K562 (cell line): Measurements from ENCODE around the gene LYPD5. TPM values are rescaled to one million over a fixed set of nuclear protein-coding genes. Genes with fewer than 3 reads are reported as not detected.

Experiments used
- GATAD2B ChIP-seq: fragments of 450-650 bp; IDR thresholded peaks from 2 replicates; pipeline ENCODE4 v1.6.1; 2017; ENCODE audit warnings: mild to moderate bottlenecking, borderline replicate concordance
- NBN ChIP-seq: fragments of 450-650 bp; IDR thresholded peaks from 2 replicates; pipeline ENCODE4 v1.6.1; 2016; ENCODE audit warnings: low read depth, mild to moderate bottlenecking
- POLR2G ChIP-seq: fragments of 200-400 bp; formaldehyde crosslinking; IDR thresholded peaks from 2 replicates; pipeline ENCODE4 v1.6.1; 2017; ENCODE audit warnings: low read depth, mild to moderate bottlenecking, antibody characterized with exemption, low read length, moderate library complexity
- TEAD1 ChIP-seq, 2 experiments: fragments of 450-650 bp in 1 of 2; sonication (generic) in 1 of 2; formaldehyde crosslinking; IDR thresholded peaks; 2 replicates each; pipeline versions ENCODE4 v1.4.0 to v1.8.0; 2020 to 2022; ENCODE audit warnings: mild to moderate bottlenecking in 2 of 2, missing genetic modification reagents in 1 of 2
- TFAM ChIP-seq: fragments of 250-450 bp; sonication (Bioruptor Pico); conservative IDR thresholded peaks from 2 replicates; pipeline ENCODE4 v1.5.0; 2021; ENCODE audit warnings: mild to moderate bottlenecking, moderate library complexity
- YY1 ChIP-seq, 3 experiments: IDR thresholded peaks; 2 replicates each; pipeline ENCODE4 v1.6.1; 2011; ENCODE audit warnings: low read length in 2 of 3, mild to moderate bottlenecking in 2 of 3, moderate library complexity in 2 of 3, borderline replicate concordance in 1 of 3, control low read depth in 1 of 3, low read depth in 1 of 3; ENCODE audit not compliant: insufficient read depth in 3 of 3, insufficient replicate concordance in 2 of 3, control insufficient read depth in 1 of 3, insufficient read length in 1 of 3; ENCODE audit errors: extremely low read depth in 1 of 3
- ZFPM2 ChIP-seq: fragments of 250-450 bp; sonication (Bioruptor Pico); IDR thresholded peaks from 2 replicates; pipeline ENCODE4 v1.5.1; 2022; ENCODE audit warnings: mild to moderate bottlenecking
- ZFX ChIP-seq: sonication (generic); formaldehyde crosslinking; IDR thresholded peaks from 2 replicates; pipeline ENCODE4 v1.8.0; 2022; ENCODE audit warnings: mild to moderate bottlenecking, missing genetic modification reagents, moderate library complexity
- ZNF41 ChIP-seq: fragments of 250-450 bp; sonication (Bioruptor Pico); conservative IDR thresholded peaks from 2 replicates; pipeline ENCODE4 v1.4.0; 2020; ENCODE audit warnings: mild to moderate bottlenecking
- polyA plus RNA-seq, 8 experiments: library from polyadenylated mRNA; depleted of rRNA in 4 of 8; stranded (reverse) in 5 of 8; unstranded in 3 of 8; fragments of >200 nt; fragmentation: Nextera tagmentation in 2 of 8; fragmentation: Illumina TruSeq in 1 of 8; extraction: Ambion mirVana in 2 of 8; extraction: Trizol in 1 of 8; gene quantifications; 2 replicates each; pipeline versions ENCODE4 v1.2.1 to v1.2.3, GENCODE V29; 2011 to 2014; ENCODE audit warnings: inconsistent platforms in 1 of 8, missing spikeins in 1 of 8
- total RNA-seq, 7 experiments: library from RNA; depleted of rRNA in 6 of 7; stranded (reverse); fragments of >200 nt in 6 of 7; fragmentation: Illumina TruSeq in 2 of 7; extraction: Trizol in 2 of 7; gene quantifications; 2 replicates each; pipeline versions ENCODE4 v1.2.1 to v1.2.3, GENCODE V29; 2011 to 2021; ENCODE audit warnings: low replicate concordance in 1 of 7
- TF ChIP-seq, protein P1 (sequence below): fragments of 200-800 bp; sonication (Bioruptor generic); IDR thresholded peaks from 2 replicates; pipeline ENCODE4 v1.6.1; 2017; ENCODE audit warnings: missing genetic modification characterization, missing compliant biosample characterization

Gene LYPD5
- total and polyA plus RNA-seq, 9 of the 15 experiments (the other 6 are each of a cell fraction or from before 2014, with no cell fraction given), result 0.03 to 0.22 (median 0.10) TPM; not detected in 3

DNA sequence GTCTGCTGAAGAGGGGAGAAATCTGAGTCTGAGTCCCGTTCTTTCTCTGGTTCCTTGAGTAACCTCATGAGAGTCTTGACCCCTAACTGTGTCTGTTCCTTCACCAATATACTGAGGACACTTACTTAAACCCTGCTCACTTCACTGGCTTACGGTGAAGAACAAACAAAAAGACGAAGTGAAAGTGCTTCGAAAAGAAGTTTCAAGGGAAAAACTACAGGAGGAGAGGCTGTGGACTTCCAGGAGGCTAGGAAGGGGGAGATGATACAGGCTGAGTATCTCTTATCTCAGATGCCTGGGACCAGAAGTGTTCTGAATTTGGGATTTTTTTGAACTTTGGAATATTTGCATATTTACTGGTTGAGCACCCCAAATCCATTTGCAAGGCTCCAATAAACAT is 53.6 kb downstream of the LYPD5 start (continued):
- TF ChIP-seq, protein P1, sequence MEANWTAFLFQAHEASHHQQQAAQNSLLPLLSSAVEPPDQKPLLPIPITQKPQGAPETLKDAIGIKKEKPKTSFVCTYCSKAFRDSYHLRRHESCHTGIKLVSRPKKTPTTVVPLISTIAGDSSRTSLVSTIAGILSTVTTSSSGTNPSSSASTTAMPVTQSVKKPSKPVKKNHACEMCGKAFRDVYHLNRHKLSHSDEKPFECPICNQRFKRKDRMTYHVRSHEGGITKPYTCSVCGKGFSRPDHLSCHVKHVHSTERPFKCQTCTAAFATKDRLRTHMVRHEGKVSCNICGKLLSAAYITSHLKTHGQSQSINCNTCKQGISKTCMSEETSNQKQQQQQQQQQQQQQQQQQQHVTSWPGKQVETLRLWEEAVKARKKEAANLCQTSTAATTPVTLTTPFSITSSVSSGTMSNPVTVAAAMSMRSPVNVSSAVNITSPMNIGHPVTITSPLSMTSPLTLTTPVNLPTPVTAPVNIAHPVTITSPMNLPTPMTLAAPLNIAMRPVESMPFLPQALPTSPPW (CRISPR knock-in tag), result no peak
- no peak for TF ChIP-seq TEAD1 (CRISPR knock-in tag; IDR thresholded peaks at IDR 0.05)
- no peak for TF ChIP-seq TFAM (CRISPR knock-in tag)
- TF ChIP-seq ZFPM2, result no peak
- TF ChIP-seq NBN, result no peak
- TF ChIP-seq POLR2G, result no peak
- TF ChIP-seq GATAD2B, result no peak
- TF ChIP-seq YY1 (IDR thresholded peaks at IDR 0.05; ENCODE audit: borderline replicate concordance in 1 of 3, control insufficient read depth in 1 of 3, extremely low read depth in 1 of 3, insufficient read depth in 3 of 3, insufficient read length in 1 of 3, insufficient replicate concordance in 2 of 3, low read depth in 1 of 3, low read length in 2 of 3), result no peak
- no peak for TF ChIP-seq ZNF41
- TF ChIP-seq ZFX (CRISPR knock-in tag), result no peak
